ENCODE measurements around the gene GID8.

GID8 gene

DNA sequence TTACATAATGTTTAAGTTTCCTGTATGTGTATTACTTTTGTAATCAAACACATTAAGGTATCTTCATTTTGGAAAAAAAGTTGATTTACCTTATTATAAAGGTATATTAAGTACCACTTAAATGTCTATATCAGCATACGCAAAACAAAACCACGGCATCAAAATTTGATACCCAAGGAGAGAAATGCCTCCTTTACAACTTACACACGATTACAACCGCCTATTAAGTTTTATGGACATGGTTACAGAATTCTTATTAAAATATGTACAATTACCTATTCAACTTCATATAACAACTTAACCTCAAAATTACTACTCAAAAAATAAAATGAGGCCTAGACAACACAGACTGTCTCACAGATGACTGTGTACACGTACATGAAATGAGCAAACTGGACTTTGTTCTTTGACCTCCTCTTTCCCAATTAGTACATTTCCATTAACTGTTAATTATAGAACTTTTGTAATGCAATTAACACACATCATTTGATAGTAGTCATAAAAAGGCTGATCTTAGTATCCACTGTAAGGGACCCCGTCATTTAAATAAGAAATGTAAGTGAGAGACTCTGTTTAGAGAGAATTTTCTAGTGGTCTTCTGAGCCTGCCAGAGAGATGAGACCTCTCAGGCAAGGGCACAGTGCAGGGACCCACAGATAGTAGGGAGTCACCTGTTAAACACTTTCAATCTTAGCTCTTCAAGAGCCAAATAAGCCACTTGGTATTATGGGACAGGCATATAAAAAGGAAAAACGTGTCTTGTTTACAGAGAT is 14.1 kb upstream of the GID8 start:
- DNase-seq, result no peak

DNA sequence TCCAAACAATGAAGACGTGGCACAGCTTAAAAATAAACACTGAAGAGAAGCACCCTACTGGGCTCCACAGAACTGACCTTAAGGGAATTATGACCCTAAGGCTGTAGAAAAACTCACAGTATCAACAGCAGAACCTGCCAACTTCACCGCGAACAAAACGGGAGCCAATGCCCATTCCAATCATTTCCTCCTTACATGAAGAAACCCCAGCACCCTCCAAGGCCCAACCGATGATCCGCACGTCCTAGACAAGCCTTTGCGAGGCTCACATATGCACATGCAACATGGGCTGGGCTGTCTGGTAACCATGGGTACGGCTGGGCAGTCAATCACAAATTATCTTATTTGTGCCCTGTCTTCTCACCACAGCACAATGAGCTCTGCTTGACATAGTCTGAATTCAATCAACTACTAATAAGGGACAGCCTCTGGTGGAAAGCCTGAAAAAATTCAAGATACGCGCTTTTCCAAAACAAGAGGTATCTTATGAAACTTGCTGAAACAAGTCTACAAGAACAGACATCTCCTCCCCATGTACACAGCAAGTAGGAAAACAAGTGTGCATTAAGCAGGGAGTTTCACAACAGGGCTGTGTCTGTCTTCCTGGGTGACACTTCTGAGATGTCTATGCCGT is 13.4 kb upstream of the GID8 start:
- DNase-seq, result no peak

DNA sequence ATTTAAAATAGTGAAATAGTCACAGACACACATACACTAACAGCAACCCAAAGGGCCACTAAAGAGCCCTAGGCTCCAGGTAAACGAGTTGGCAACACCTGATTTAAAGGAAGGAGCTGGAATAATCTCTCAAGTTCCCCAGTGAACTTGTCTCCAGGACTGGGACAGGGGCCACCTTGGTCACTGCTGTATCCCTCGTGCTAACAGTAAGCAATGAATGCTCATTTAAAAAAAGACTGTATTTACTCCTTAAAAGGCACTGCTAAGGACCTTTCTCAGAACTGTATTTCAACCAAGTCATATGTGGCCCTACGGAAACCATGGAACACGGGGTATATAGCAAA is 12.9 kb upstream of the GID8 start:
- no peak for DNase-seq

GRCh38 chr20:62925420-62926228 is 12.3 kb upstream of the GID8 start:
- DNase-seq, result no peak

- peak; percentile 74 for DNase-seq
Observed at GRCh38 chr20:62926229-62927127, 11.5 kb upstream of the GID8 start, which contains the start of gene DIDO1. DIDO1 (minus strand) TSS chr20:62926505.

DNA sequence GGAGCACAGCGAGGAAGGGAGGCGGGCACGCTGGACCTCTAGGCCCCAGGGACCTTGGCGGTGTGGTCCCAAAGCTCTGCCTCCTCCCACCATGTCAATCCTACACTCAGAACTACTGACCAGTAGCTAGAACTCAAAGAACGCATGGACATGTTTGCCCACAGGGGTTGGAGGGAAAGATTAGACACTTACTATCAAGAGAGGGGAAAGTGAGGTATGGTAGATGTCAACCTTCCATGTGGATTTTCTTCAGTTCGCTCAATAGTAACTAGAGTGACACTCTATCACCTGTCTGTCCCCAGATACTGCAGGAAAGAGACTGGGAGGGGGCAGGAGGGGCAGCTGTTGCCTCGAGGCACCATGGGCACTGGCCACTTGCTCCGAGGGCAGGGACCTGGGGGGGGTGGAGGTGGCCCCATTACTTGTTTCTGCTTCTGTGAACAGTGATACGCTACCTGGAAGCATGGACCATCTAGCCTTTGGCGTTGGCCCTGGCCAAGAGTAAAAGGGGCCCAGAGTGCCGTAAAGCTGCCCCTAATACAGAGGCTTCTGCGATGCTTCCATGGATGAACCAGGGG is 10.7 kb upstream of the GID8 start:
- no peak for DNase-seq

GRCh38 chr20:62928246-62928939 is 9.6 kb upstream of the GID8 start:
- DNase-seq, result no peak

- no peak for DNase-seq
Observed at GRCh38 chr20:62929051-62929538, 8.9 kb upstream of the GID8 start.

DNA sequence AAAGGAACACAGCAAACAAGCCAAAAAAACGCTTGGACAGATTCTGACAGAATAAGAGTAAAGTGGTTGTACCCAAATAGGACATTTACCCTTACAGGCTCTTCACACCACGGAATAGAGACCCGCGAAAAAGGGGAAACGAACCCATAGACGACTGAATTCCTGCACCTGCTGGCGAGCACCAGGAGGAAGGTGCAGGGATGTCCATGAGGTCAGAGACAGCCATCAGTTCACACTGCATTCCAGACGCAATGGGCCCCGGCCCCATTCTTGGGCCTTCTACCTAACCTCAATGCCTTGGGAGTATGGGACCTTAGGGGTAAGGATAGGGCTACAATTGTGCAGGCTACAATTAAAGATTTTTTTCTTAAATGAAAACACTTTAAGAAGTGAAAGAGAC is 6.5 kb upstream of the GID8 start:
- no peak for DNase-seq

- DNase-seq, result no peak
Observed at GRCh38 chr20:62933966-62934365, 4.0 kb upstream of the GID8 start.

- DNase-seq, result no peak
Observed at GRCh38 chr20:62935204-62935967, 2.6 kb upstream of the GID8 start.

- no peak for DNase-seq
Observed at GRCh38 chr20:62935968-62936585, 1.9 kb upstream of the GID8 start.

DNA sequence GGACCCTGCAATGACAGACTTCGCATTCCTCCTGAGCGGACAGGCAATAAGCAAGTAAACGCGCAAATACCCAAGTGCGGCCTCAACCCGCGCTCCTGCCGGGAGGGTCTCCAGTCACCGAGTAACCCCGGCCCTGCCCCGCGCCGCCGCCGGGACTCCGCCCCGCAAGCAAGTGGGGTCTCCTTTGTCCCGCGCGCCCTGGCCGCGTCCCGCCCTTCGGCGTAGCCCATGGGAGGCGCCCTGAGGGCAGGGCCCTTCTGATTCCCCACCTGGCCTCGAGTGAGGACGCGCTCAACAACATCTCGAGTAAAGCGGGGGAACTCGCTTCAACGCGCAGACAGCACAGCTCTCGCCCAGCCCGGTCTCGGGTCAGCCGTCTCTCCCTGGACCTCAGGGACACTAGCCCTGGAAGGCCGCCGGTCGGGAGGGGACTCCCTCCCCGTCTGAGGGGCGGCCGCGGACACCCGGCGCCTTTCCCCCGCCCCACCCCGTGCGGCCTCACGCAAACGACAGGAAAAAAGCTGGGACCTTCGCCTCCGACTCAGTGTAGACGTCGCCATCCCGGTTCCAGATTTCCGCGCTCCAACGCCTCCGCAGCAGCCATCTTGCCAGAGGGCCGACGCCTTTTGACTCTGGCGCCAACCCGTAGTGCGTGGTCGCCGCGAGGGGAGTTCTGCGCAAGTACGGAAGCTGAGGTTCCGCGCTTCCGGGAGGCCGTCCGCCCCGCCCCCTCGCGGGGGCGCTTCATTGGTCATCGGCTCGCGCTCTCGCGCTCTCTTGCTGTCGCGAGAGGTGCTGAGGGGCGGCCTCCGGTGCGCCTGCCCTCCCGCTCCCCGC is 461 bp upstream of the GID8 start:
- DNase-seq, result peak; percentile 82

DNA sequence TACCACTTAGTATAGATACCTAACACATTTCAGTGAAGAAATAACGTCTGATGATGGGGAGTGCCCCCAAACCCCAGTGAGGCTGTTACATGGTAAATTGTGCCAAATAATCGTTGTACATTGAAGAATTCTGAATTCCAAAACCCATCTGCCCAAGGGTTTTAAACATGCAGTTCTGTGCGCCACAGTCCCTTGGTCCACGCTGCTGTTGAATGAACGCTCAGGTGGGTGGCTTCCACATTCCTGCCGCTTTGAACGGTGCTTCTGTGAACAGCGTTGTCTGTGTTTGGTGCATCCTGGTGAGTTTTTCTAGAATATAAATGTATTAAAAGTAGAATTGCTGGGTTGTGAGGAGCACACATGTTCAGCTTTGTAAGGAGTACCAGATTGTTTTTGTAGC is 2.9 kb downstream of the GID8 start:
- no peak for DNase-seq

DNA sequence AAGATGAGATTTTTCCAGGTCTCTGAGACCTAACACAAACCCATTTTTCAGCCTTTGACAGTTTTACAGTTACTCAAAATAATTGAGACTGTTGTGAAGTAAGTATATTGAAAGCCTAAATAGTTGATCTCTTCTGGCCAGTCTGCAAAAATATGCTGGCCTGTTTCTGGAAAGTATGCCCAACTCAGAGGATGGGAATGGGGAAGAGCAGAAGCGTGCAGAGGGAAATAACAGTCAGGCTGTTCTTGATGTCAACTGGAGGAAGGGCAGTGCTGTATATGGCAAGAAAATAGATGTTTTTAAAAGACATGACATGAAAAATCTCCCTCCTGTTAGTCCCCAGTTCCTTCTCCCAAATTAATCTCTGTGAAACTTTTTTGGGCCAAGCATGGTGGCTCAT is 3.8 kb downstream of the GID8 start:
- DNase-seq, result no peak

- no peak for DNase-seq
Observed at GRCh38 chr20:62942456-62942855, 4.5 kb downstream of the GID8 start.

GRCh38 chr20:62943396-62943795 is 5.4 kb downstream of the GID8 start:
- no peak for DNase-seq

- no peak for DNase-seq
Observed at GRCh38 chr20:62944184-62944583, 6.2 kb downstream of the GID8 start.

DNA sequence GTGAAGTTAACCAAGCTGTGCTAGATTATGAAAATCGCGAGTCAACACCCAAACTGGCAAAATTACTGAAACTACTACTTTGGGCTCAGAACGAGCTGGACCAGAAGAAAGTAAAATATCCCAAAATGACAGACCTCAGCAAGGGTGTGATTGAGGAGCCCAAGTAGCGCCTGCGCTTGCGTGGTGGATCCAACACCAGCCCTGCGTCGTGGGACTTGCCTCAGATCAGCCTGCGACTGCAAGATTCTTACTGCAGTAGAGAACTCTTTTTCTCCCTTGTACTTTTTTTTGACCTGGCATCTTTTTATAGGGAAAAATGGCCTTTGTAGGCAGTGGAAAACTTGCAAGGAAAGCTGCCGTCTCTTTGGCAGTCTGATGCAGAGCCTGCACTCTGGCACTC is 6.8 kb downstream of the GID8 start:
- DNase-seq, result no peak
